DND-41 (cell line): ENCODE data around the gene MAGI1.

Source experiments
- ATAC-seq: fragments of 200-7000 bp; cut with Tn5 transposase; 3 replicates; pipeline ENCODE4 v1.9.1; 2021; ENCODE audit warnings: low read depth; ENCODE audit not compliant: insufficient read depth
- DNase-seq: peaks from one replicate; pipeline ENCODE4 v3.0.0-alpha.2; 2020
- H2AFZ ChIP-seq: 2 replicates; pipeline ENCODE4 v1.6.0; 2012; ENCODE audit warnings: low read depth, low read length
- H3K27ac ChIP-seq: 2 replicates; pipeline ENCODE4 v1.5.1; 2012; ENCODE audit warnings: low read length, inconsistent platforms
- H3K27me3 ChIP-seq: fragments of 200-600 bp; sonication (generic); 2 replicates; pipeline ENCODE4 v1.6.0; 2012; ENCODE audit warnings: low read length, mild to moderate bottlenecking, inconsistent platforms; ENCODE audit not compliant: insufficient read depth, poor library complexity
- H3K36me3 ChIP-seq: 2 replicates; pipeline ENCODE4 v1.5.1; 2012; ENCODE audit warnings: low read length, inconsistent platforms; ENCODE audit not compliant: insufficient read depth
- H3K4me1 ChIP-seq: 2 replicates; pipeline ENCODE4 v1.5.1; 2012; ENCODE audit warnings: mild to moderate bottlenecking, low read length; ENCODE audit not compliant: insufficient read depth
- H3K4me2 ChIP-seq: 2 replicates; pipeline ENCODE4 v1.6.0; 2012; ENCODE audit warnings: mild to moderate bottlenecking, moderate library complexity, low read length, inconsistent platforms; ENCODE audit not compliant: insufficient read depth
- H3K4me3 ChIP-seq, 2 experiments: fragments of 200-600 bp in 1 of 2; shearing (Covaris generic) in 1 of 2; 2 replicates each; pipeline ENCODE4 v1.5.1; 2012 to 2016; ENCODE audit warnings: inconsistent platforms in 2 of 2, low read length in 2 of 2, mild to moderate bottlenecking in 2 of 2, low read depth in 1 of 2, moderate library complexity in 1 of 2
- H3K79me2 ChIP-seq: 2 replicates; pipeline ENCODE4 v1.6.0; 2012; ENCODE audit warnings: low read length, inconsistent platforms; ENCODE audit not compliant: insufficient read depth
- H3K9ac ChIP-seq: 2 replicates; pipeline ENCODE4 v1.6.0; 2012; ENCODE audit warnings: low read depth, mild to moderate bottlenecking, inconsistent platforms, low read length, moderate library complexity
- H3K9me3 ChIP-seq: 2 replicates; pipeline ENCODE4 v1.5.1; 2012; ENCODE audit warnings: low read length, moderate library complexity, mild to moderate bottlenecking, inconsistent platforms; ENCODE audit not compliant: insufficient read depth, severe bottlenecking
- H4K20me1 ChIP-seq: 2 replicates; pipeline ENCODE4 v1.6.0; 2012; ENCODE audit warnings: low read length; ENCODE audit not compliant: insufficient read depth
- CTCF ChIP-seq: IDR thresholded peaks from 2 replicates; pipeline ENCODE4 v1.5.1; 2012; ENCODE audit warnings: borderline replicate concordance, low read length, moderate library complexity, mild to moderate bottlenecking; ENCODE audit not compliant: poor library complexity, severe bottlenecking; ENCODE audit errors: extremely low read depth
- EZH2 ChIP-seq: IDR thresholded peaks from 3 replicates; pipeline ENCODE4 v1.6.1; 2012; ENCODE audit warnings: borderline replicate concordance, low read depth, mild to moderate bottlenecking, moderate library complexity, low read length, inconsistent platforms; ENCODE audit not compliant: severe bottlenecking

Gene MAGI1

GRCh38 chr3:66014651-66015050, 24.1 kb downstream of the MAGI1 start:
- Histone ChIP-seq H3K79me2 (no peaks in the 10 kb centered on the region), H3K4me1 (no peaks in the 10 kb centered on the region)

GRCh38 chr3:66014056-66014455, 24.7 kb downstream of the MAGI1 start:
- Histone ChIP-seq H3K4me1 (no peaks in the 10 kb centered on the region), H3K4me2 (no peak overlapping the region), H3K4me3 (no peak overlapping the region), H3K9ac (no peak overlapping the region), H4K20me1 (no peaks in the 10 kb centered on the region), H3K9me3 (no peaks in the 10 kb centered on the region), H3K36me3 (no peaks in the 10 kb centered on the region), H3K27ac (no peak overlapping the region), H2AFZ (no peak overlapping the region), H3K27me3 (no peaks in the 10 kb centered on the region), H3K79me2 (no peaks in the 10 kb centered on the region)
- ATAC-seq: no peak
- DNase-seq: no peak
- no peak for TF ChIP-seq EZH2
- TF ChIP-seq CTCF: no peak

More at GRCh38 chr3:66014651-66015050, 24.1 kb downstream of the MAGI1 start:
- no peak overlapping the region for H3K27ac ChIP-seq
- ATAC-seq (no peak), DNase-seq (no peak)
- TF ChIP-seq EZH2: no peak
- no peak for TF ChIP-seq CTCF
- no peaks in the 10 kb centered on the region for H3K27me3 ChIP-seq
- no peak overlapping the region for H3K9ac ChIP-seq
- H3K4me3 ChIP-seq: no peak overlapping the region
- H3K36me3 ChIP-seq: no peaks in the 10 kb centered on the region
- H4K20me1 ChIP-seq: no peaks in the 10 kb centered on the region
- no peaks in the 10 kb centered on the region for H3K9me3 ChIP-seq
- no peak overlapping the region for H2AFZ ChIP-seq
- H3K4me2 ChIP-seq: no peak overlapping the region

GRCh38 chr3:66012711-66013110, 26.0 kb downstream of the MAGI1 start:
- H2AFZ ChIP-seq: no peak overlapping the region
- DNase-seq: no peak
- no peak overlapping the region for H3K9ac ChIP-seq
- no peak for ATAC-seq
- H3K36me3 ChIP-seq: no peaks in the 10 kb centered on the region
- no peaks in the 10 kb centered on the region for H3K79me2 ChIP-seq
- no peaks in the 10 kb centered on the region for H3K9me3 ChIP-seq
- H3K4me2 ChIP-seq: no peak overlapping the region
- no peak overlapping the region for H3K4me3 ChIP-seq
- no peaks in the 10 kb centered on the region for H3K27me3 ChIP-seq
- no peak overlapping the region for H3K27ac ChIP-seq
- TF ChIP-seq EZH2: no peak
- no peak for TF ChIP-seq CTCF
- no peaks in the 10 kb centered on the region for H4K20me1 ChIP-seq
- H3K4me1 ChIP-seq: no peaks in the 10 kb centered on the region
